Caco-2 (cell line): ENCODE results near the gene PDIA5. TPM values are rescaled to one million over a fixed set of nuclear protein-coding genes. Genes with fewer than 3 reads are reported as not detected.
A peak's percentile ranks its signal among the peaks of the same experiment; 100 is the strongest.

ENCODE experiments used
- BruUV-seq: library from RNA; stranded (reverse); fragments of 400-500 nt; replicated peaks from 2 replicates; lab custom pipeline; 2021; lab: Mats Ljungman, UMichigan
- CTCF ChIA-PET: fragments of 300-600 bp; sonication (Branson Sonifier 250); formaldehyde crosslinking; loops from one replicate; lab custom pipeline; 2022; ENCODE audit warnings: antibody characterized with exemption; lab: Charles Lee
- POLR2A ChIA-PET: fragments of 300-600 bp; sonication (Branson Sonifier 250); formaldehyde crosslinking; loops from one replicate; lab custom pipeline; 2022; ENCODE audit warnings: antibody characterized with exemption; lab: Charles Lee
- DNase-seq, 2 experiments: peaks; one replicate each; pipeline versions ENCODE4 v3.0.0 to v3.0.0-alpha.2; 2020 to 2022
- H3K27me3 ChIP-seq: replicated peaks from 2 replicates; pipeline ENCODE4 v1.6.0; 2011; ENCODE audit warnings: low read length; ENCODE audit not compliant: control insufficient read depth, insufficient read depth
- H3K36me3 ChIP-seq: 2 replicates; pipeline ENCODE4 v1.5.1; 2011; ENCODE audit warnings: low read length; ENCODE audit not compliant: control insufficient read depth, insufficient read depth
- H3K4me1 ChIP-seq: fragments of 250-450 bp; sonication (Bioruptor Pico); 2 replicates; pipeline ENCODE4 v1.5.1; 2020; ENCODE audit warnings: mild to moderate bottlenecking
- H3K4me3 ChIP-seq: 2 replicates; pipeline ENCODE4 v1.5.1; 2011; ENCODE audit warnings: low read depth, mild to moderate bottlenecking, control low read depth, low read length
- H3K9me3 ChIP-seq: fragments of 250-450 bp; sonication (Bioruptor Pico); 2 replicates; pipeline ENCODE4 v1.5.1; 2020; ENCODE audit warnings: mild to moderate bottlenecking, moderate library complexity
- H3K27ac Mint-ChIP-seq: one replicate; pipeline ENCODE4 v1.8.0; 2022; ENCODE audit warnings: mixed read lengths; ENCODE audit not compliant: unreplicated experiment
- H3K27me3 Mint-ChIP-seq: one replicate; pipeline ENCODE4 v1.8.0; 2022; ENCODE audit warnings: mixed read lengths; ENCODE audit not compliant: insufficient read depth, unreplicated experiment
- H3K36me3 Mint-ChIP-seq: one replicate; pipeline ENCODE4 v1.8.0; 2022; ENCODE audit warnings: mild to moderate bottlenecking, mixed read lengths; ENCODE audit not compliant: insufficient read depth, unreplicated experiment
- H3K4me1 Mint-ChIP-seq: one replicate; pipeline ENCODE4 v1.8.0; 2022; ENCODE audit warnings: low read depth, mixed read lengths; ENCODE audit not compliant: unreplicated experiment
- H3K4me3 Mint-ChIP-seq: one replicate; pipeline ENCODE4 v1.8.0; 2022; ENCODE audit warnings: mild to moderate bottlenecking, moderate library complexity, mixed read lengths; ENCODE audit not compliant: unreplicated experiment
- H3K9me3 Mint-ChIP-seq: one replicate; pipeline ENCODE4 v1.8.0; 2022; ENCODE audit warnings: mixed read lengths; ENCODE audit not compliant: unreplicated experiment
- CTCF ChIP-seq, 2 experiments: fragments of 200-600 bp in 1 of 2; IDR thresholded peaks; 1 replicate in 1 of 2; 2 replicates in 1 of 2; pipeline versions ENCODE4 v1.5.1 to v1.8.0; 2011 to 2022; ENCODE audit warnings: antibody characterized with exemption in 1 of 2, control low read depth in 1 of 2, inconsistent platforms in 1 of 2, low read depth in 1 of 2, low read length in 1 of 2, mild to moderate bottlenecking in 1 of 2, moderate library complexity in 1 of 2; ENCODE audit not compliant: insufficient read depth in 1 of 2, severe bottlenecking in 1 of 2, unreplicated experiment in 1 of 2
- intact Hi-C: fragments of 100-400 bp; cut with micrococcal nuclease; formaldehyde crosslinking; loops from one replicate; pipeline ENCODE4 v1.10.0; 2022; ENCODE audit not compliant: unreplicated experiment
- total RNA-seq: library from RNA; stranded (reverse); gene quantifications from 2 replicates; pipeline ENCODE4 v1.2.3, GENCODE V29; 2022

PDIA5 gene
- total RNA-seq, 1 experiment from 2014 or later: 48.2 TPM

- DNase-seq: peak in 1 of 2 experiments; percentile 28
- no peaks in the 10 kb centered on the region for H3K36me3 ChIP-seq
- Mint-ChIP-seq H3K36me3 (no peaks in the 10 kb centered on the region), H3K4me3 (no peak overlapping the region), H3K27ac (no peak overlapping the region), H3K4me1 (peaks cover 6% of the 10 kb centered on the region), H3K27me3 (no peaks in the 10 kb centered on the region), H3K9me3 (no peaks in the 10 kb centered on the region)
- POLR2A ChIA-PET: no interaction called here
- no peaks in the 10 kb centered on the region for H3K9me3 ChIP-seq
- no peak for TF ChIP-seq CTCF (IDR thresholded peaks at IDR 0.05; ENCODE audit: insufficient read depth in 1 of 2, low read depth in 1 of 2, low read length in 1 of 2, severe bottlenecking in 1 of 2, unreplicated experiment in 1 of 2)
- peaks cover 18% of the 10 kb centered on the region for H3K4me1 ChIP-seq
- H3K4me3 ChIP-seq: no peak overlapping the region
- H3K27me3 ChIP-seq: no peaks in the 10 kb centered on the region
- BruUV-seq: no TSS peak
- CTCF ChIA-PET: no interaction called here
- intact Hi-C loops: no loop called here
Measured at GRCh38 chr3:123053107-123053506, 13.7 kb upstream of the PDIA5 start.

GRCh38 chr3:123054109-123054778 lies 12.6 kb upstream of the PDIA5 start:
- no peak overlapping the region for H3K27ac Mint-ChIP-seq
- H3K9me3 ChIP-seq: no peaks in the 10 kb centered on the region
- H3K4me3 ChIP-seq: no peak overlapping the region
- CTCF ChIA-PET: no interaction called here
- POLR2A ChIA-PET: no interaction called here
- BruUV-seq: no TSS peak
- H3K9me3 Mint-ChIP-seq: no peaks in the 10 kb centered on the region
- H3K36me3 Mint-ChIP-seq: no peaks in the 10 kb centered on the region
- no peak for TF ChIP-seq CTCF (IDR thresholded peaks at IDR 0.05; ENCODE audit: insufficient read depth in 1 of 2, low read depth in 1 of 2, low read length in 1 of 2, severe bottlenecking in 1 of 2, unreplicated experiment in 1 of 2)
- no peaks in the 10 kb centered on the region for H3K36me3 ChIP-seq
- no peaks in the 10 kb centered on the region for H3K27me3 ChIP-seq
- no peaks in the 10 kb centered on the region for H3K27me3 Mint-ChIP-seq
- H3K4me1 ChIP-seq: peaks cover 18% of the 10 kb centered on the region
- no peak overlapping the region for H3K4me3 Mint-ChIP-seq
- DNase-seq: no peak
- peaks cover 6% of the 10 kb centered on the region for H3K4me1 Mint-ChIP-seq
- intact Hi-C loops: no loop called here

- Histone ChIP-seq H3K4me1 (peaks cover 18% of the 10 kb centered on the region), H3K27me3 (no peaks in the 10 kb centered on the region), H3K4me3 (no peak overlapping the region), H3K36me3 (no peaks in the 10 kb centered on the region), H3K9me3 (no peaks in the 10 kb centered on the region)
- ChIA-PET CTCF (no interaction called here), POLR2A (no interaction called here)
- H3K36me3 Mint-ChIP-seq: no peaks in the 10 kb centered on the region
- no peak overlapping the region for H3K27ac Mint-ChIP-seq
- intact Hi-C loops: no loop called here
- BruUV-seq: no TSS peak
- peaks cover 6% of the 10 kb centered on the region for H3K4me1 Mint-ChIP-seq
- no peaks in the 10 kb centered on the region for H3K27me3 Mint-ChIP-seq
- no peak for TF ChIP-seq CTCF (IDR thresholded peaks at IDR 0.05; ENCODE audit: insufficient read depth in 1 of 2, low read depth in 1 of 2, low read length in 1 of 2, severe bottlenecking in 1 of 2, unreplicated experiment in 1 of 2)
- H3K9me3 Mint-ChIP-seq: no peaks in the 10 kb centered on the region
- no peak for DNase-seq
- no peak overlapping the region for H3K4me3 Mint-ChIP-seq
Measured at GRCh38 chr3:123054931-123055330, 11.9 kb upstream of the PDIA5 start.
